ENCODE measurements around the gene PKP2. TPM values are rescaled to one million over a fixed set of nuclear protein-coding genes. Genes with fewer than 3 reads are reported as not detected.

PKP2 gene
- total and polyA plus RNA-seq, 2 donors (not counting 3 experiments of a cell fraction or from before 2014, with no cell fraction given) = 1.4 to 6.5 TPM

DNA sequence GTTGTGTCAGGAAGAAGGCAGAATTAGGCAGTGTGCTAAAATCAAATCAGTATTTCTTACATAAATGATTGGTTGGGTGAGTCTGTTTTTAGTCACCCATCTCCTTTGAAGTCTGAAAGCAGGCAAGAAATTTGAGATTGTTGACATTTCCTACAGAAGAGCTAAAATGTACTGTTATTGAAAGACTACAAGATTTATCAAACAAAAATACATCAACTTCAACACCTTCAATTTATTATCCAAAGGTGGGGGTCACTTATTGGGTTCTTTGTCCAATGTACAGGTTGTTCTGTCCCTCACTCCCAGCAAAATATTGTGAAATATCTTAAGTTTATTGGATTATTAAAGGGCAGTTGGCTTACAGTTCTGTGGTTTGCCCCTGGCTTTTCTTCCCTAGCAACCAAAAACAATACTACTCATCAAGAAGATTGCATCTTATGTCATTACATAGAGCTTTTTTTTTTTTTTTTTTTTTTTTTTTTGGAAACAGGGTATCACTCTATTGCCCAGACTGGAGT, 20.6 kb upstream of the PKP2 start:
- H3K4me3 ChIP-seq (replicated peaks in 1 of 3; ENCODE audit: insufficient read depth in 1 of 3, low read depth in 1 of 3, low read length in 3 of 3) = no peak overlapping the region
- H4K20me1 ChIP-seq (replicated peaks; ENCODE audit: control insufficient read depth, extremely low read depth, insufficient read depth, low read length) = no peaks in the 10 kb centered on the region
- BruUV-seq (replicated peaks) = no TSS peak
- no peaks in the 10 kb centered on the region for H3K36me3 ChIP-seq (ENCODE audit: control insufficient read depth in 2 of 2, extremely low read depth in 1 of 2, insufficient read depth in 2 of 2, low read length in 2 of 2)
- CTCF ChIA-PET = interaction anchor here (5.3 kb wide), 1 partner anchor 161 kb away, joined by 87 read pairs; the partner anchor contains the start of gene YARS2
- H3K9me1 ChIP-seq (replicated peaks; ENCODE audit: control insufficient read depth, extremely low read depth, insufficient read depth, low read length) = no peaks in the 10 kb centered on the region
- dilution Hi-C loops (cut with MboI; ENCODE audit: extremely low pct_ligation_motif_present, low sequenced_read_pairs) = no loop called here
- FAIRE-seq = no peak
- no peaks in the 10 kb centered on the region for H3K9me3 ChIP-seq (replicated peaks; ENCODE audit: control insufficient read depth, insufficient read depth, low read length)
- no peak overlapping the region for H3K27ac ChIP-seq (ENCODE audit: insufficient read depth, low read depth, low read length)
- no peaks in the 10 kb centered on the region for H3K27me3 ChIP-seq (ENCODE audit: control insufficient read depth in 2 of 2, insufficient read depth in 2 of 2, low read length in 2 of 2)
- POLR2A ChIA-PET = no interaction called here
- no peak for TF ChIP-seq MYC (IDR thresholded peaks at IDR 0.05; ENCODE audit: low read depth, low read length)
- TF ChIP-seq FOS (IDR thresholded peaks at IDR 0.05; ENCODE audit: borderline replicate concordance, insufficient read depth, low read length) = no peak
- TF ChIP-seq POLR2A (IDR thresholded peaks at IDR 0.05; ENCODE audit: low read depth, low read length) = no peak
- TF ChIP-seq, protein P1, sequence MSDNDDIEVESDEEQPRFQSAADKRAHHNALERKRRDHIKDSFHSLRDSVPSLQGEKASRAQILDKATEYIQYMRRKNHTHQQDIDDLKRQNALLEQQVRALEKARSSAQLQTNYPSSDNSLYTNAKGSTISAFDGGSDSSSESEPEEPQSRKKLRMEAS (IDR thresholded peaks at IDR 0.05; ENCODE audit: insufficient read depth, insufficient read length) = no peak
- TF ChIP-seq, protein P2, sequence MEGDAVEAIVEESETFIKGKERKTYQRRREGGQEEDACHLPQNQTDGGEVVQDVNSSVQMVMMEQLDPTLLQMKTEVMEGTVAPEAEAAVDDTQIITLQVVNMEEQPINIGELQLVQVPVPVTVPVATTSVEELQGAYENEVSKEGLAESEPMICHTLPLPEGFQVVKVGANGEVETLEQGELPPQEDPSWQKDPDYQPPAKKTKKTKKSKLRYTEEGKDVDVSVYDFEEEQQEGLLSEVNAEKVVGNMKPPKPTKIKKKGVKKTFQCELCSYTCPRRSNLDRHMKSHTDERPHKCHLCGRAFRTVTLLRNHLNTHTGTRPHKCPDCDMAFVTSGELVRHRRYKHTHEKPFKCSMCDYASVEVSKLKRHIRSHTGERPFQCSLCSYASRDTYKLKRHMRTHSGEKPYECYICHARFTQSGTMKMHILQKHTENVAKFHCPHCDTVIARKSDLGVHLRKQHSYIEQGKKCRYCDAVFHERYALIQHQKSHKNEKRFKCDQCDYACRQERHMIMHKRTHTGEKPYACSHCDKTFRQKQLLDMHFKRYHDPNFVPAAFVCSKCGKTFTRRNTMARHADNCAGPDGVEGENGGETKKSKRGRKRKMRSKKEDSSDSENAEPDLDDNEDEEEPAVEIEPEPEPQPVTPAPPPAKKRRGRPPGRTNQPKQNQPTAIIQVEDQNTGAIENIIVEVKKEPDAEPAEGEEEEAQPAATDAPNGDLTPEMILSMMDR (IDR thresholded peaks at IDR 0.05; ENCODE audit: extremely low read depth in 1 of 2, insufficient read depth in 1 of 2, low read depth in 1 of 2, low read length in 2 of 2) = no peak
- TF ChIP-seq JUN (IDR thresholded peaks at IDR 0.05; ENCODE audit: borderline replicate concordance, insufficient read depth, insufficient read length, low read depth) = no peak
- no peak for TF ChIP-seq POLR2AphosphoS5 (IDR thresholded peaks at IDR 0.05; ENCODE audit: insufficient read depth, low read depth, low read length)
- TF ChIP-seq EZH2 (IDR thresholded peaks at IDR 0.05; ENCODE audit: borderline replicate concordance, low read depth, low read length, severe bottlenecking) = no peak
- TF ChIP-seq GATA2 (IDR thresholded peaks at IDR 0.05; ENCODE audit: insufficient read depth, insufficient read length, low read depth, low read length) = no peak
- H3K4me1 ChIP-seq (ENCODE audit: control insufficient read depth, extremely low read depth, insufficient read depth, low read length) = peaks cover 23% of the 10 kb centered on the region
- intact Hi-C loops (cut with micrococcal nuclease) = no loop called here
- no peak overlapping the region for H3K9ac ChIP-seq (replicated peaks; ENCODE audit: extremely low read depth, insufficient read depth, low read length)
- H2AFZ ChIP-seq (ENCODE audit: low read depth, low read length) = no peak overlapping the region
- H3K4me2 ChIP-seq (ENCODE audit: insufficient read depth, low read length) = no peak overlapping the region
- DNase-seq (ENCODE audit: low read depth, low spot score) = no peak
- H3K79me2 ChIP-seq (ENCODE audit: control insufficient read depth, insufficient read depth, low read length) = no peaks in the 10 kb centered on the region
